Stromal cell of bone marrow (primary cell): ENCODE measurements around the gene CDHR4.
"Not testable (repeated sequence)": the region's sequence is repeated elsewhere in the genome, so short reads cannot be mapped to it uniquely, and the experiment has no call there.

Experiments
- DNase-seq: peaks from one replicate; pipeline ENCODE4 v3.0.0-alpha.2; 2012; ENCODE audit warnings: low read depth

CDHR4 gene

DNA sequence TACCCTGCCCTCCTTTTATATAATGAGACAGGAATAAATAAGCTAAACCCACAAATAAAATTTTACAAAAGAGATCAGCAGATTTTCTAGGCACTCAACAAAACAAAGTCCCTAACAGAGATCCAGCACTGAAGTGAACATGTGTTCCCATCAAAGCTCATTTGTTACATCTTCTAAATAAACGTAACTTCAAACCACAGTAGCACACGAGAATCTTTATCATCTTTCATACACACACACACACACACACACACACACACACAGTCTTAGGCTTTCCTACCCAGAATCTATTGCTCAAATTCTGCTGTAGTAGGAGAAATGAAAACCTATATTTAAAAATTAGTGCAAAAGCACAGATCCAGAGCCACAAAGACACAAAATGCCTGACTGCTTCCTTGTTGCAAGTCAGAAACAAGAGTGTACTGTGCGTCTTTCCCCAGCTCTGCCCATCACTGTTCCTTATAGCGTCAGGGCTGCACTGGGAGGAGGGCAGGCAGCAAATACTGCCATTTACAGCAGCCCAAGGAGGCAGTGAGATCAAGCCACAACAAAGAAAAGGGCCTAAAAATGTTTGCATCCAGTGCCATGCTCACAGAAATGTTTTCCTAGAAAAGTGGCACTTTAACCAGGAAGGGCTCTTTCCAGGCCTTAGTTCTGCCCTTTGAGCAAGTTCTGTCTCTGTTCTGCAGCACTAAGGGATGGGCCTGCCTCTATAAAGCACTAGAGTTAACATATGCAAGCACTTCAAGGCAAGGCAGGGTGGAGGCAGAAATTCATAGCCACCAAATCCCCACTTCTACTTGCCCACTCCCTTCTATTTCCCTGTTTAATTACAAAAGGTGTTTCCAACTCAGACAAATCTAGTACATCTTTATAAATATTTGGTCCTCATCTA is 19.3 kb downstream of the CDHR4 start:
- no peak for DNase-seq

- DNase-seq, result no peak
Measured at GRCh38 chr3:49779358-49780079, 20.2 kb downstream of the CDHR4 start.

DNA sequence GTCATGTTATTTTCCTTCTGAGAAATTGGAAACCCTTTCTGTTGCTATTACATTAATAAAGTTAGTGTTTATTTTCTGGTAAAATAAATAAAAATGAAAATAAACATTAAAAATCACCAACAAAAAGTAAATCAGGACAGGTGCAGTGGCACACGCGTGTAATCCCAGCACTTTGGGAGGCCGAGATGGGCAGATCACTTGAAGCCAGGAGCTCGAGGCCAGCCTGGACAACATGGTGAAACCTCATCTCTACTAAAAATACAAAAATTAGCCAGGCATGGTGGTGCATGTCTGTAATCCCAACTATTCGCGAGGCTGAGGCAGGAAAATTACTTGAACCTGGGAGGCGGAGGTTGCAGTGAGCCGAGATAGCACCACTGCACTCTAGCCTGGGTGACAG is 23.6 kb downstream of the CDHR4 start:
- DNase-seq, result not testable (repeated sequence)

DNA sequence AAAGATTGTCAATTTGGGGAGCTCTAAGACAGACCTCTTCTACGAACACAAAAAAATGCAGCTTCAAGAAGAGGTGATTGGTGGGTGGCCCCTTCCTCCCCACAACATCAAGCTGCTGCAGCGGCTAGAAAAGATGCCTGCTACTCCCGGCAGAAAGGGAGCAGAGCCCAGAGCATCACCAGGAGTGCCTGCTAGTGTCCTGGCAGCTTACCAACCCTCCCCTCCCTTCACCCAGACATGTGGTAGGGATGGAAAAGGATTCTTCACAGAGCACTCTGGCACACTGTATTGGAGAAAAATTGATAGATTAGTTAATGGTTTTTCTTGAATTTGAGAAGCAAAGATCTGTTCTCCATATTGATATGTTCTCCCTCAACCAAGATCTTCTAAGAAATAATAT is 24.1 kb downstream of the CDHR4 start:
- DNase-seq, result no peak

DNA sequence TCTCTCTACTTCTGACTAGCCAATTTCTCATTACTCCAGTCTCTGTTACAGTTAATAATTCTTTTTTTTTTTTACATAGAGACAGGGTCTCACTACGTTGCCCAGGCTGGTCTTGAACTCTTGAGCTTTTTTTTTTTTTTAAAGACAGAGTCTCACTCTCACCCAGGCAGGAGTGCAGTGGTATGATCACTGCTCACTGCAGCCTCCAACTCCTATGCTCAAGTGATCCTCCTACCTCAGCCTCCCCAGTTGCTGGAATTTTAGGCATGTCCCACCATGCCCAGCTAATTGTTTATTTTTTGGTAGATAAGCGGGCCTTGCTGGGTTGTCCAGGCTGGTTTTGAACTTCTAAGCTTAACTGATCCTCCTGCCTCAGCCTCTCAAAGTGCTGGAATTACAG is 27.0 kb downstream of the CDHR4 start:
- no peak for DNase-seq

- DNase-seq, result no peak
Measured at GRCh38 chr3:49771340-49771938, 28.2 kb downstream of the CDHR4 start.

GRCh38 chr3:49769926-49770325 is 29.7 kb downstream of the CDHR4 start:
- no peak for DNase-seq

- no peak for DNase-seq
Measured at GRCh38 chr3:49769286-49769915, 30.3 kb downstream of the CDHR4 start.

DNA sequence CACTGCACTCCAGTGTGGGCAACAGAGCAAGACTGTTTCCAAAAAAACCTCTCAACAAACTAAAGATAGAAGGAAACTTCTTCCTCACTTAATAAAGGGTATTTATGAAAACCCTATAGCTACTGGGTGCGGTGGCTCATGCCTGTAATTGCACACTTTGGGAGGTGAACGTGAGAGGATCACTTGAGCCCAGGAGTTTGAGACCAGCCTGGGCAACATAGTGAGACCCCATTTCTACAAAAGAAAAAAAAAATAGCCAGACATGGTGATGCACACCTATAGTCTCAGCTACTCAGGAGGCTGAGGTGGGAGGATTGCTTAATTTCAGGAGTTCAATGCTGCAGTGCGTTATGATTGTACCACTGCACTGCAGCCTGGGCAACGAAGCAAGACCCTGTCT is 35.7 kb downstream of the CDHR4 start:
- no peak for DNase-seq

DNA sequence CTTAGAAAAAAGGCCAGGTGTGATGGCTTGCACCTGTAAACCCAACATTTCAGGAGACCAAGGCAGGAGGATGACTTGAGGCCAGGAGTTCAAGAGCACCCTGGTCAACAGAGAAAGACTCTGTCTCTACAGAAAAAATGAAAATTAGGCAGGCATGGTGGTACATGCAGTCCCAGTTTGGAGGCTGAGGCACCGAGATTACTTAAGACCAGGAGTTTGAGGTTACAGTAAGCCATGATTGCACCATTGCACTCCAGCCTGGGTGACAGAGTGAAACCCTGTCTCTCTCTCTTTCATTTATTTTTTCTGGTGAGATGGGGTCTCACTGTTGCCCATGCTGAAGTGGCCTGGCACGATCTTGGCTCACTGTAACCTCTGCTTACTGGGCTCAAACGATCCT is 38.0 kb downstream of the CDHR4 start:
- no peak for DNase-seq

DNA sequence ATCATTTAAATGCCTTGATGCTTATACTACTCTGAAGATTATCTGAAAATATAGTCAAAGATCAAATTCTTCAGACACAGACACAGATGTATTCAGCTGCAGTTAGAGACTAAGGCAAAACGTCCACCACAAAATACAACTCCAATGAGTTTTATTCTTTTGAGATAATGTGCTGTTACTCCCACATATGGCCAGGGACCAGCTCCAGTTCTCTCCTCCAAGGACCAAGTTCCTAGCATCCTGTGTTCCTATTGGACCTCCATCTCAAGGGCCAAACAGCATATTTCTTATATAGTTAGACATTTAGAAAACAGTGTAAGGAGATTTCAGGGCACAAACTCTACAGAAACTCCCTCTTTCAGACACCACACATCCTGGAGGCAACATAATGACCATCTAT is 40.4 kb downstream of the CDHR4 start:
- DNase-seq, result no peak

DNA sequence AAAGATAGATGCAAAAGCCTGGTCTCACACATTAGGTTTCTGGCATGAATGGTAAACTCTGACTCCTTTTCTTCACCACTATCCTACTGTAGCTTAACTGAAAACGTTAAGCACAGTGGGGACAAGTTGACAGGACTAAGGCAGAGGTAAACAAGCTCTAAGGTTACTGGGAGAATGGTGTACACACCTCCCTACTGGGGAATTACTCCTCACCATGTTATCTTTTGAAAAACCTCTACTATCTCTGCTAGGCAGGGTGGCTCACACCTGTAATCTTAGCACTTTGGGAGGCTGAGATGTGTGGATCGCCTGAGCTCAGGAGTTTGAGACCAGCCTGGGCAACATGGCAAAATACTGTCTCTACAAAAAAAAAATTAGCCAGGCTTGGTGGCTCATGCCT is 42.5 kb downstream of the CDHR4 start:
- no peak for DNase-seq

DNA sequence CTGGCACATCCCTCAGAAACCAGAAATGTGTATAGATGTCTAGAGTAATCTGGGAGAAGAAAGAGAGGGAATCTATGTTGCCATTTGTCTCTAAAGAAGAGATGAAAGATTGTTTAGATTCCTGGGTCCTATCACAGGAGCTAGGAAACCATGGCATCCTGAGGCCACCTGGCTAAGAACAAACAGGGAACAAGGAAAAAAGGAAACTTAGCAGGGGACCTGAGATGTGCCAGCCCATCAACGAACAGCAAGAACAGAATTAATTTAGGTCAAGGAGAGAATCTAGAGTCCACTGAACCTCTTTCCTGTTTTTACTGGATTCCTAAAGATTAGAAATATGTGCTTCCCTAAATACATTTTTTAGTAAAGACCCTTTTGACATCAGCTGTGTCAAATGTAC is 43.6 kb downstream of the CDHR4 start:
- no peak for DNase-seq

GRCh38 chr3:49754536-49754935 is 45.1 kb downstream of the CDHR4 start:
- no peak for DNase-seq

- DNase-seq, result no peak
Measured at GRCh38 chr3:49751501-49751900, 48.2 kb downstream of the CDHR4 start.

GRCh38 chr3:49750056-49750455 is 49.6 kb downstream of the CDHR4 start:
- DNase-seq, result no peak

DNA sequence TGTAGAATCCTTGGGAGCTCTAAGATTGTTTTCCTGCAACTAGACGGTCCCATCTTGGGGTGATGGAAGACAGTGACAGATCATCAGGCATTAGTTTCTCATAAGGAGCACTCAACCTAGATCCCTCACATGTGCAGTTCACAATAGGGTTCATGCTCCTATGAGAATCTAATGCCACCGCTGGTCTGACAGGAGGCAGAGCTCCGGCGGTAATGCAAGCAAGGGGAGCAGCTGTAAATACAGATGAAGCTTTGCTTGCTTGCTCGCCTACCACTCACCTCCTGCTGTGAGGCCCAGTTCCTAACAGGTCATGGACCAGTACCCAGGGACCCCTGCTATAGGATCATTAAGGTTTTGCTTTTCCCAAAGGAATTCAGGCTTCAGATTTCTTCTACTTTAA is 50.8 kb downstream of the CDHR4 start:
- DNase-seq, result not testable (repeated sequence)

DNA sequence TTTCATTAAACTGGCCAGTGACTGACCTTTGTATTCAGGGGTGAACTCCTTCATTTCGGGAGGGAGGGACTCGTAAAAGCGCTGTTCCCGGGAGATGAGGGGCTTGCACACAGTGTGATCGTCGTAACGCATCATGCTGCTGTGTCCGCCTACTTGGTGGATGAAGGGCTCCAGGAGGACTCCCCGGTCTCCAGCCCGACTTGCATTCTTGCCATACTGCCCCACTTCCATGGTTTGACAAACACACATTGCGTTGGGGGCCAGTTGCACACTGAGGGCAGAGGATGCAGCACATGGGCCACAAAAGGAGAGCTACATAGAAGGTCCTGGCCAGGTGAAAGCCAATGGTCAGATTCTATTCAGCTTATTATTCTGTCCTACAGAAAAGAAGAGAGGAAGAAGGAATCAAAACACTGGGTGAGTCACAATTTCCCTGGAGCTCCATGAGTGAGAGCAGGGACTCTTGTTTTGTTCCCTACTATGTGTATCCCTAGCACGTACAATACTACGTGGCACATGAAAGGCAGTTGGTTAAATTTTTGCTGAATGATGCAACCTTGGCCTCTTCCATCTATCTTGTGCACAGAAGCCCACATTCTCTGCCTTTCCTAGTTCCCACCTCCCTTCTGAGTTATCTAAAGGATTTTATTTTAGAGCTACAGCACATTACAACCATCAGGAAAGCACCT is 51.7 kb downstream of the CDHR4 start:
- peak; percentile 31 for DNase-seq

- DNase-seq, result peak; percentile 49
Measured at GRCh38 chr3:49745986-49746385, 53.7 kb downstream of the CDHR4 start.
